ENCODE data around the gene ZDHHC22.
A peak's percentile ranks its signal among the peaks of the same experiment; 100 is the strongest.
"Not testable (repeated sequence)": the region's sequence is repeated elsewhere in the genome, so short reads cannot be mapped to it uniquely, and the experiment has no call there.

The ZDHHC22 gene, protein sequence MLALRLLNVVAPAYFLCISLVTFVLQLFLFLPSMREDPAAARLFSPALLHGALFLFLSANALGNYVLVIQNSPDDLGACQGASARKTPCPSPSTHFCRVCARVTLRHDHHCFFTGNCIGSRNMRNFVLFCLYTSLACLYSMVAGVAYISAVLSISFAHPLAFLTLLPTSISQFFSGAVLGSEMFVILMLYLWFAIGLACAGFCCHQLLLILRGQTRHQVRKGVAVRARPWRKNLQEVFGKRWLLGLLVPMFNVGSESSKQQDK

DNA sequence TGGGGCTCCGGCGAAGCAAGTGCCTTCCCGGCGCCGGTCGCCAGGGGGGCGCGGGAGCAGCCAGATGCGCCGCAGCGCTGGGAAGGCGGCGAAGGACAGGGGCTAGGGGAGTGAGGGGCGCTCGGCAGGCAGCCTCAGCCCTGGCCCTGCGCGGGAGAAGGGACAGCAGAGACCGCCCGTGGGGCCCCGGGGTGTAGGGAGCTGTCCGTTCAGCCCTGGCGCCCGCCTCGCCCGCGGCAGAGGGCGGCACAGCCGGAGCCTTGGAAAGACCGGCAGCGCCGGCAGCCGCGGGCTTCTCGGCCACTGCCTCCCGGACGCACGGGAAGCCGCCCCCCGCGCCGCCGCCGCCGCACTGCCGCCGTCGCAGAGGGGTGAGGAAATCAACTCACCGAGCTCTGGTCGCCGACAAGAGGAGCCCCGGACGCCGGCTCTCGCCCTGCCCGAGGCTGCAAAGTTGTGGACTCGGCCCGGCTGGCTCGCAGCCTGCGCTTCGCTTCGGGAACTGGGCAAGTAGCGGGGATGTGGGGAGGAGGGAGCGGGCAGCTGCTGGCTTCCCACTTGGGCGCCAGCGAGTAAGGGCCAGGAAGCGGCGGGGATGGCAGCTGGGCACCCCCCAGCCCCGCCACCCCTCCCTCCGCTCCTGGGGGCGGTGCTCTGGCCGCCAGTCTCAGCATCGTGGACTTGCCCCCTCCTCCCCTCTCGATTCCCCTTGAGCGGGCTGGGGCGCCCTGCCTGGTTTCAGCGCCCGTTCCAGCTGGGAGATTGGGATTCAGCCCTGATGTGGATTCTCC is at the start of gene ZDHHC22:
Gene ZDHHC22 (minus strand): TSS at position 578 of the 791 bp plus-strand sequence. CDS start 2,053 bp downstream, outside the sequence.
- DNase-seq = no peak

GRCh38 chr14:77190977-77191376 is 49.4 kb upstream of the ZDHHC22 start:
- no peak for DNase-seq

GRCh38 chr14:77189479-77189878 is 47.9 kb upstream of the ZDHHC22 start:
- no peak for DNase-seq

GRCh38 chr14:77187649-77188012 is 46.0 kb upstream of the ZDHHC22 start:
- DNase-seq = no peak

DNA sequence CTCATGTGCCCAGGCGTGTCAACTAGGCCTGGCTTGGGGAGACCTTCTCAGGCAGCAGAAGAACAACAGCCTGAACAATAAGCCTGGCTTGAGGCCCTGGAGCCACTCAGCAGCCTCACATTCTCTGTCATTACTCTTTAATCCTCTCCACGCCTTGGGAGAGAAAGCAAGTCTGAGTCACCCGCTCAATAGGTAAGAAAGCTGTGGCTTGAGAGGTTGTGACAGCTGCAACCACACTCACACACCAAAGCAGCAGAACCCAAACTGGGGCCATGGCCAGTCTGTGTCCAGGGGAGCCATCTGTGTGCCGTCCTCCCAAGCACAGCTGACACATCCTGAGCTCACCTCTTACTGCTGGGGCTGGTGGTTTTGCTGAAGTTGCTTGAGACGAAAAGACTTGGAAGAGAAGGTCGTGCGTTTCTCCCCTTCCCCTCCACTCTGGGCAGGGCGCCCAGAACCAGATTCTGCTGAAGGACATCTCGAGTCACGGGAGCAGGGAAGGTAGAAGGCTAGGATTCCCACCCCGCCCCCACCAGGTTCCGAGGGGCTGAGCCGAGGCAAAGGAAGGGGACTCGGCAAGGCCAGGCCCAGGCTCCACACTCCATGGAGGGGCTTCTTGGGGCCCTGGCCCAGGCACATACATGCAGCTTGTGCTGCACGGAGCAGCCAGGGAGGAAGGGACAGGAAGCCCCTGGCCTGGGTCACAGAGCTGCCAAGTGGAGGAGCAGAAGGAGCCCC is 45.5 kb upstream of the ZDHHC22 start:
- no peak for DNase-seq

GRCh38 chr14:77185093-77185465 is 43.5 kb upstream of the ZDHHC22 start:
- no peak for DNase-seq

GRCh38 chr14:77184396-77185092 is 43.0 kb upstream of the ZDHHC22 start:
- DNase-seq = peak; percentile 17

- DNase-seq = no peak
These were observed 42.3 kb upstream of the ZDHHC22 start for GRCh38 chr14:77183896-77184295.

GRCh38 chr14:77181603-77182437 is 40.2 kb upstream of the ZDHHC22 start, which contains the start of gene TMEM63C:
TSS of gene TMEM63C (plus strand) at chr14:77181798. CDS start at chr14:77218814, 37,016 bp downstream.
- peak; percentile 94 for DNase-seq

- DNase-seq = peak; percentile 80
These were observed 39.4 kb upstream of the ZDHHC22 start for GRCh38 chr14:77180726-77181602.

- no peak for DNase-seq
These were observed 37.1 kb upstream of the ZDHHC22 start for GRCh38 chr14:77178656-77179055.

DNA sequence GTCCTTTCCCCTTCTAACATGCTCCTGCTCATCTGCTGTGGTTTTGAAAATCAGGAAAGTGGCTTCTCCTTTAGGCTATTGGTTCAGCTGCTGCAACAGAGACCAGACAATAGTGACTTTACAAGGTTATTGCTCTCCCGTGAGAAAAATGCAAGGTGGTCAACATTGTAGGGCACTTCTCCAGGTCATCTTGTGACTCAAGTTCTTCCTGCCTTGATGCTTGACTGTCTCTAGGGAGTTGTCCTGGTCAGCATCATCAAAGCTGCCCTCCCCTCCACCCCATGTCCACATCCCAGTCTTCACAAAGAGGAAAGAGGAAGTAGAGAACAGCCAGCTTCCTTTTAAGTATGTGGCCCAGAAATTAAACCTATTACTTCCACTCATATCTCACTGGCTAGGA is 36.1 kb upstream of the ZDHHC22 start:
- peak; percentile 16 for DNase-seq

- DNase-seq = no peak
These were observed 34.3 kb upstream of the ZDHHC22 start for GRCh38 chr14:77175843-77176242.

DNA sequence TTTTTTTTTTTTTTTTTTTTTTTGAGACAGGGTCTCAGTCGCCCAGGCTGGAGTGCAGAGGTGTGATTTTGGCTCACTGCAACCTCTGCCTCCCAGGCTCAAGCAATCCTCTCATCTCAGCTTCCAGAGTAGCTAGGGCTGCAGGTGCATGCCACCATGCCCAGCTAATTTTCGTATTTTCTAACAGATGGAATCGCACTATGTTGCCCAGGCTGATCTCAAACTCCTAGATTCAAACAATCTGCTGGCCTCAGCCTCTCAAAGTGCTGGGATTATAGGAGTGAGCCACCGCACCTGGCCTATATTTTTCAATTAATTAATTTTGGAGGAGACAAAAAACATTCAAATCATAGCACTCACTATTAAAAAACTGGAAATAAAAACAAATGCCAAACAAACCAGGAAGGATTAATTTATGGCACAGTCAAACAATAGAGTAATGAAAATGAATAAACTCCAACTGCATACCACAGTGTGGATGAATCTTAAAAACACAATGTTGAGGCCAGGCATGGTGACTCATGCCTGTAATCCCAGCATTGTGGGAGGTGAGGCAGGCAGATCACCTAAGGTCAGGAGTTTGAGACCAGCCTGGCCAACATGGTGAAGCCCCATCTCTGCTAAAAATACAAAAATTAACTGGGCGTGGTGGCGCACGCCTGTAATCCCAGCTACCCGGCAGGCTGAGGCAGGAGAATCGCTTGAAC is 32.5 kb upstream of the ZDHHC22 start:
- not testable (repeated sequence) for DNase-seq

DNA sequence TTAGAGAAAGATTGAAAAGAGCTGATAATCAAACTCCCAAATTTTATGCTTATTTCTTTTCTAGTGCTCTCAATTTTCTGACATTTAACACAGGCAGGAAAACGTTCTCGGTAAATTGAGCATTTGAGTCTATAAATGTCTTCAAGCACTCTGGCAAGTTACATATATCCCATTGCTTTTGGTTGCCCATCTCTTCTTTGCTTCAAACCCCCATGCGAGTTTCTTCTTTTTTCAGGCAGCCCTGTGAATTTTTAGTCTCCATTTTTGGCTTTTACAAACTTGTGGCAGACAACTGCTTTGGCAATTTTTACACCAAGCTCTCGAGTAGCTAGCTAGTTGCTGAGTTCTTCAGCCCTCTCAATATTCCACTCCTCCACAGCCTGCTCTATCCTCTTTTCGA is 31.3 kb upstream of the ZDHHC22 start:
- DNase-seq = no peak

DNA sequence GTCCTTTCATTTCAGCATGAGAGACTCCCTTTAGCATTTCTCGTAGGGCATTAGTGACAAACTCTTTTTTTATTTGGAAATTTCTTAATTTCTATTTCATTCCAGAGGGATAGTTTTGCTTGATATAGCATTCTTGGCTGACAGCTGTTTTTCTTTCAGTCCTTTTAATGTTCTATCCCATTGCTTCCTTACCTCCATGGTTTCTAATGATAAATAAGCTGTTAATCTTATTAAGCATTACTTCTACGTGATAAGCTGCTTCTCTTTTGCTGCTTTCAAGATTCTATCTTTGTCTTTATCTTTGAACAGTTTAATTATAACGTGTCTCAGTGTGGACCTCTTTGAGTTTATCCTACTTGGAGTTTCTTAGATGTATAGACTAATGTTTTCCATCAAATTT is 28.5 kb upstream of the ZDHHC22 start:
- DNase-seq = no peak

DNA sequence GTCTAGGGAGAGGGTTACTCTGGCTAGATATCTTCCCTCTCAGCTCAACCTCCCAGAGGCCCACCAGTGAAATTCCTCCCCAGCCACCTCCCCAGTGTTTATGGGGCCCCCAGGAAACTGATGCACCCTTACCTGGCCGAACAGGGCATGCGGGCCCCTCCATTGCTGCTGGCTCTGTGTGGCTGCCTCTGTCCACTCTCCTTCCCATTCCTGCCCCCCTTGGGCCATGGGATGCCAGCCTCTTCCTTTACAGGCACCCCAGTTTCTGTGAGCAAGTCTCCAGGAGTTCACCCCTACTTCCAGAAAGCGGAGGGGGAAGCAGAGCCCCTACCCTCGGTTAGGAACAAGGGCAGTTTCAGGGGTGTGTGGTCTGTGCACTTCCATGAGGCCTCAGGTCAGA is 19.4 kb upstream of the ZDHHC22 start:
- no peak for DNase-seq

DNA sequence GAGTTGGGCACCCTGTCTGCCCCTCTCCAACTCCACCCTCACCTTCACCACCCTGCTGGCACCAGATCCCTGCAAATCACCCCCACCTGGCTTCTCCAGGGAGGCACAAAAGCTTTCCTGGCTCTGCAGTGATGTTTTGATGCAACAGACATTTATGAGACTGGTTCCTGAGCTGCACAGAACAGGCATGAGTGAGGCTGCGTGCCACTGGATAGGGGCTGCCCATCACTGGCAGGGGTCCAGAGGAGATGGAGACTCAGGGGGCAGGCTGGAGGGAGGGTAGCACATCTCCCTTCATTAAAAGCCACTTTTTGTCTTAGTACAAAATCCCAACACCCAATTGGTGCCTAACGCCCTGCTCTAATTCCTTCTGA is 17.3 kb upstream of the ZDHHC22 start:
- no peak for DNase-seq

DNA sequence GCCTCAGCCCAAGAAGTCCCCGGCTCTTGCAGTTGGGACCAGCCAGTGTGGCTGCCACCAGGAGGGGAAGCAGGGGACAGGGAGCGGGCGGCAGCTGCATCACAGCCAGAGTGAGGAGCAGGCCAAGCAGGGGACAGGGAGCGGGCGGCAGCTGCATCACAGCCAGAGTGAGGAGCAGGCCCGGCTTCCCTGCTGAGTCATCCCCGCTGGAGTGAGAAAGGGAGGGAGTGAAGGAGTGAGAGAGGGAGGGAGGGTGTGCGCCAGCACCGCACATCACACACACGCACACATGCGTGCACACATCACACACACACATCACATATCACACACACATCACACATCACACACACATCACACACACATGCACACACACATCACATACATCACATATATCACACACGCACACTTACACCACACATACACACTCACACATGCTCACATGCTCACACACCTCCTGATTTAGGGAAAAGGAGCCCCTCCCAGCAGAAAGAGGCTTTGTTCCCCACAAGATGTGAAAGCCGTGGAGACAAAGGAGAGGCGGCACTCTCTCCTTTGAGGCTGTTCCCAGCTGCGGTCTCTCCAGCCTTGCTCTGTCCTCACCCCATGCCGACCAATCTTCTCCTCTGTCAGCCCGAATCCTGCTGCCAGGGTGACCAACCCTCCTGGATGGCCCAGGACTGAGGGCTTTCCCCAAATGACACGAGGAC is 16.7 kb upstream of the ZDHHC22 start:
- DNase-seq = no peak

- no peak for DNase-seq
These were observed 16.1 kb upstream of the ZDHHC22 start for GRCh38 chr14:77157740-77158139.
